Panc1 (cell line): Measurements from ENCODE around the gene DHODH. TPM values are rescaled to one million over a fixed set of nuclear protein-coding genes. Genes with fewer than 3 reads are reported as not detected.

ENCODE experiments used
- ATAC-seq: fragments of 200-7000 bp; cut with Tn5 transposase; 2 replicates; pipeline ENCODE4 v1.9.1; 2020; ENCODE audit warnings: mild to moderate bottlenecking, moderate library complexity
- BruUV-seq: library from RNA; stranded (reverse); fragments of 400-500 nt; replicated peaks from 2 replicates; lab custom pipeline; 2021; lab: Mats Ljungman, UMichigan
- CTCF ChIA-PET: fragments of 300-600 bp; sonication (Branson Sonifier 250); formaldehyde crosslinking; loops from one replicate; lab custom pipeline; 2022; ENCODE audit warnings: antibody characterized with exemption; lab: Charles Lee
- POLR2A ChIA-PET: fragments of 300-600 bp; sonication (Branson Sonifier 250); formaldehyde crosslinking; loops from one replicate; lab custom pipeline; 2022; ENCODE audit warnings: antibody characterized with exemption; lab: Charles Lee
- DNase-seq: peaks from one replicate; pipeline ENCODE4 v3.0.0-alpha.2; 2010; ENCODE audit warnings: low read depth, low spot score
- H3K27ac ChIP-seq: 2 replicates; pipeline ENCODE4 v1.5.1; 2011; ENCODE audit warnings: mild to moderate bottlenecking, low read length, inconsistent platforms
- H3K27me3 ChIP-seq: fragments of 200-500 bp; sonication (Bioruptor generic); 2 replicates; pipeline ENCODE4 v1.6.0; 2014; ENCODE audit warnings: low read length, inconsistent platforms; ENCODE audit not compliant: control insufficient read depth, insufficient read depth
- H3K36me3 ChIP-seq: fragments of 200-500 bp; sonication (Bioruptor generic); 2 replicates; pipeline ENCODE4 v1.5.1; 2014; ENCODE audit warnings: inconsistent platforms, mild to moderate bottlenecking, low read length, moderate library complexity; ENCODE audit not compliant: control insufficient read depth, insufficient read depth
- H3K4me1 ChIP-seq: 2 replicates; pipeline ENCODE4 v1.5.1; 2011; ENCODE audit warnings: inconsistent platforms, mild to moderate bottlenecking, low read length, moderate library complexity; ENCODE audit not compliant: control insufficient read depth, insufficient read depth
- H3K4me3 ChIP-seq, 2 experiments: 2 replicates each; pipeline ENCODE4 v1.5.1; 2011 to 2012; ENCODE audit warnings: low read depth in 2 of 2, low read length in 2 of 2, mild to moderate bottlenecking in 2 of 2, inconsistent platforms in 1 of 2, moderate library complexity in 1 of 2
- H3K9me3 ChIP-seq: fragments of 200-500 bp; sonication (Bioruptor generic); 2 replicates; pipeline ENCODE4 v1.5.1; 2014; ENCODE audit warnings: low read depth, mild to moderate bottlenecking, inconsistent platforms, low read length, moderate library complexity; ENCODE audit not compliant: control insufficient read depth, insufficient read depth
- CTCF ChIP-seq: fragments of 450-650 bp; IDR thresholded peaks from 2 replicates; pipeline ENCODE4 v1.5.1; 2017; ENCODE audit warnings: mild to moderate bottlenecking
- POLR2AphosphoS5 ChIP-seq: IDR thresholded peaks from 2 replicates; pipeline ENCODE4 v1.6.1; 2012; ENCODE audit warnings: mild to moderate bottlenecking, low read depth, low read length, moderate library complexity
- SIN3A ChIP-seq: IDR thresholded peaks from 2 replicates; pipeline ENCODE4 v1.6.1; 2012; ENCODE audit warnings: low read depth, mild to moderate bottlenecking, low read length, moderate library complexity, borderline replicate concordance; ENCODE audit not compliant: insufficient read depth
- TCF7L2 ChIP-seq: IDR thresholded peaks from 2 replicates; pipeline ENCODE4 v1.6.1; 2011; ENCODE audit warnings: mild to moderate bottlenecking, low read depth, low read length, inconsistent platforms
- in situ Hi-C: cut with HindIII; loops from 2 replicates; pipeline ENCODE4 v1.10.0; 2016; ENCODE audit warnings: low sequenced_read_pairs, low pct_unique_long_range_greater_than_20kb
- intact Hi-C: fragments of 100-400 bp; cut with micrococcal nuclease; formaldehyde crosslinking; loops from one replicate; pipeline ENCODE4 v1.10.0; 2022; ENCODE audit not compliant: unreplicated experiment
- total RNA-seq: library from RNA; stranded (reverse); gene quantifications from one replicate; pipeline ENCODE4 v1.2.1, GENCODE V29; 2021; ENCODE audit not compliant: unreplicated experiment
- TF ChIP-seq, protein P1 (sequence below), 2 experiments: IDR thresholded peaks; 2 replicates each; pipeline ENCODE4 v1.6.1; 2011 to 2012; ENCODE audit warnings: low read depth in 2 of 2, control low read depth in 1 of 2, low read length in 1 of 2, mild to moderate bottlenecking in 1 of 2, moderate library complexity in 1 of 2; ENCODE audit not compliant: insufficient read depth in 1 of 2

DHODH gene
- total RNA-seq, 1 experiment from 2014 or later: 8.9 TPM

- Histone ChIP-seq H3K4me3 (no peak overlapping the region), H3K9me3 (no peaks in the 10 kb centered on the region), H3K4me1 (no peaks in the 10 kb centered on the region), H3K27me3 (no peaks in the 10 kb centered on the region), H3K36me3 (no peaks in the 10 kb centered on the region), H3K27ac (no peak overlapping the region)
- ATAC-seq (no peak), DNase-seq (no peak)
- ChIA-PET CTCF (no interaction called here), POLR2A (no interaction called here)
- in situ Hi-C loops (no loop called here), intact Hi-C loops (no loop called here)
- TF ChIP-seq POLR2AphosphoS5 (no peak), CTCF (no peak), SIN3A (no peak), TCF7L2 (no peak)
- TF ChIP-seq, protein P1, sequence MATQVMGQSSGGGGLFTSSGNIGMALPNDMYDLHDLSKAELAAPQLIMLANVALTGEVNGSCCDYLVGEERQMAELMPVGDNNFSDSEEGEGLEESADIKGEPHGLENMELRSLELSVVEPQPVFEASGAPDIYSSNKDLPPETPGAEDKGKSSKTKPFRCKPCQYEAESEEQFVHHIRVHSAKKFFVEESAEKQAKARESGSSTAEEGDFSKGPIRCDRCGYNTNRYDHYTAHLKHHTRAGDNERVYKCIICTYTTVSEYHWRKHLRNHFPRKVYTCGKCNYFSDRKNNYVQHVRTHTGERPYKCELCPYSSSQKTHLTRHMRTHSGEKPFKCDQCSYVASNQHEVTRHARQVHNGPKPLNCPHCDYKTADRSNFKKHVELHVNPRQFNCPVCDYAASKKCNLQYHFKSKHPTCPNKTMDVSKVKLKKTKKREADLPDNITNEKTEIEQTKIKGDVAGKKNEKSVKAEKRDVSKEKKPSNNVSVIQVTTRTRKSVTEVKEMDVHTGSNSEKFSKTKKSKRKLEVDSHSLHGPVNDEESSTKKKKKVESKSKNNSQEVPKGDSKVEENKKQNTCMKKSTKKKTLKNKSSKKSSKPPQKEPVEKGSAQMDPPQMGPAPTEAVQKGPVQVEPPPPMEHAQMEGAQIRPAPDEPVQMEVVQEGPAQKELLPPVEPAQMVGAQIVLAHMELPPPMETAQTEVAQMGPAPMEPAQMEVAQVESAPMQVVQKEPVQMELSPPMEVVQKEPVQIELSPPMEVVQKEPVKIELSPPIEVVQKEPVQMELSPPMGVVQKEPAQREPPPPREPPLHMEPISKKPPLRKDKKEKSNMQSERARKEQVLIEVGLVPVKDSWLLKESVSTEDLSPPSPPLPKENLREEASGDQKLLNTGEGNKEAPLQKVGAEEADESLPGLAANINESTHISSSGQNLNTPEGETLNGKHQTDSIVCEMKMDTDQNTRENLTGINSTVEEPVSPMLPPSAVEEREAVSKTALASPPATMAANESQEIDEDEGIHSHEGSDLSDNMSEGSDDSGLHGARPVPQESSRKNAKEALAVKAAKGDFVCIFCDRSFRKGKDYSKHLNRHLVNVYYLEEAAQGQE (IDR thresholded peaks at IDR 0.05; ENCODE audit: insufficient read depth in 1 of 2, low read depth in 2 of 2, low read length in 1 of 2): no peak
- no TSS peak for BruUV-seq
Observed at GRCh38 chr16:72033437-72033836, 24.9 kb downstream of the DHODH start.

- in situ Hi-C loops: no loop called here
- H3K27ac ChIP-seq: no peak overlapping the region
- H3K4me1 ChIP-seq: no peaks in the 10 kb centered on the region
- DNase-seq (no peak), ATAC-seq (no peak)
- intact Hi-C loops: no loop called here
- CTCF ChIA-PET: no interaction called here
- TF ChIP-seq TCF7L2 (no peak), SIN3A (no peak), CTCF (no peak), POLR2AphosphoS5 (no peak)
- TF ChIP-seq, protein P1 (IDR thresholded peaks at IDR 0.05; ENCODE audit: insufficient read depth in 1 of 2, low read depth in 2 of 2, low read length in 1 of 2): no peak
- H3K36me3 ChIP-seq: no peaks in the 10 kb centered on the region
- no peaks in the 10 kb centered on the region for H3K27me3 ChIP-seq
- no TSS peak for BruUV-seq
- H3K4me3 ChIP-seq: no peak overlapping the region
- POLR2A ChIA-PET: interaction anchor here (0.6 kb wide), 1 partner anchor 58 kb away, joined by 5 read pairs; no protein-coding TSS in a partner anchor
- no peaks in the 10 kb centered on the region for H3K9me3 ChIP-seq
Observed at GRCh38 chr16:72036098-72036497, 27.6 kb downstream of the DHODH start.
